GM04504 (cell line): ENCODE measurements around the gene TOMM22.

Experiments used
- DNase-seq: peaks from one replicate; pipeline ENCODE4 v3.0.0-alpha.2; 2012; ENCODE audit warnings: low read depth

TOMM22 gene

GRCh38 chr22:38696606-38697424 lies 15.1 kb downstream of the TOMM22 start:
- DNase-seq: no peak

GRCh38 chr22:38697425-38698089 lies 15.8 kb downstream of the TOMM22 start:
- DNase-seq: no peak

GRCh38 chr22:38698407-38699094 lies 16.8 kb downstream of the TOMM22 start:
- no peak for DNase-seq

GRCh38 chr22:38699143-38699542 lies 17.4 kb downstream of the TOMM22 start:
- DNase-seq: no peak

GRCh38 chr22:38699784-38700183 lies 18.0 kb downstream of the TOMM22 start:
- DNase-seq: no peak

- no peak for DNase-seq
Observed at GRCh38 chr22:38700270-38700788, 18.6 kb downstream of the TOMM22 start.

GRCh38 chr22:38700789-38701628 lies 19.3 kb downstream of the TOMM22 start, which contains the start of gene JOSD1:
JOSD1 (minus strand) TSS chr22:38700943; CDS start chr22:38699987, 956 bp downstream.
- DNase-seq: peak; percentile 74

- DNase-seq: no peak
Observed at GRCh38 chr22:38704654-38705234, 23.0 kb downstream of the TOMM22 start.

GRCh38 chr22:38705235-38706100 lies 23.7 kb downstream of the TOMM22 start, which contains the start of gene GTPBP1:
GTPBP1 (plus strand) TSS chr22:38705944; CDS start chr22:38705956, 12 bp downstream.
- DNase-seq: peak; percentile 100

- peak; percentile 21 for DNase-seq
Observed at GRCh38 chr22:38706101-38706900, 24.5 kb downstream of the TOMM22 start.

GRCh38 chr22:38706901-38707195 lies 25.1 kb downstream of the TOMM22 start:
- DNase-seq: no peak

- DNase-seq: peak; percentile 5
Observed at GRCh38 chr22:38707346-38707745, 25.6 kb downstream of the TOMM22 start.

GRCh38 chr22:38707984-38708383 lies 26.2 kb downstream of the TOMM22 start:
- DNase-seq: no peak

GRCh38 chr22:38709306-38709705 lies 27.5 kb downstream of the TOMM22 start:
- no peak for DNase-seq

GRCh38 chr22:38710351-38710750 lies 28.6 kb downstream of the TOMM22 start:
- DNase-seq: no peak

- no peak for DNase-seq
Observed at GRCh38 chr22:38710866-38711265, 29.1 kb downstream of the TOMM22 start.

GRCh38 chr22:38712486-38713207 lies 30.9 kb downstream of the TOMM22 start:
- no peak for DNase-seq

GRCh38 chr22:38713921-38714320 lies 32.2 kb downstream of the TOMM22 start:
- DNase-seq: no peak
